ENCODE results near the gene SLC66A2. TPM values are rescaled to one million over a fixed set of nuclear protein-coding genes. Genes with fewer than 3 reads are reported as not detected.

SLC66A2 gene
- total and polyA plus RNA-seq, 2 donors (not counting 1 experiment from before 2014, with no cell fraction given), result 44.4 to 45.1 TPM

GRCh38 chr18:79942786-79943607, 8.5 kb downstream of the SLC66A2 start:
- Histone ChIP-seq H3K4me2 (replicated peaks; ENCODE audit: low read depth, low read length, poor library complexity, severe bottlenecking) (no peak overlapping the region), H3K9ac (ENCODE audit: low read length) (no peak overlapping the region), H3K9me3 (ENCODE audit: control extremely low read depth in 1 of 3, control insufficient read depth in 2 of 3, insufficient read depth in 1 of 3, low read length in 2 of 3) (peaks cover 0 to 3% (median 0%) of the 10 kb centered on the region in 3 donors), H2AFZ (ENCODE audit: insufficient read depth, low read depth, low read length, poor library complexity, severe bottlenecking) (no peak overlapping the region), H3K27me3 (replicated peaks in 1 of 4; ENCODE audit: control extremely low read depth in 1 of 4, control insufficient read depth in 3 of 4, insufficient read depth in 4 of 4, low read length in 3 of 4) (no peaks in the 10 kb centered on the region), H3K4me3 (ENCODE audit: control extremely low read depth in 1 of 5, extremely low read depth in 1 of 5, insufficient read depth in 1 of 5, low read depth in 2 of 5, low read length in 4 of 5) (no peak overlapping the region), H3K27ac (ENCODE audit: low read length in 2 of 2) (no peak overlapping the region), H3K4me1 (ENCODE audit: control insufficient read depth in 2 of 2, insufficient read depth in 2 of 2, low read length in 2 of 2) (peaks cover 10 to 24% of the 10 kb centered on the region in 2 donors), H3K79me2 (ENCODE audit: control insufficient read depth, insufficient read depth, low read length) (peaks cover 98% of the 10 kb centered on the region), H4K20me1 (ENCODE audit: control insufficient read depth, insufficient read depth, low read length, poor library complexity, severe bottlenecking) (peaks cover 82% of the 10 kb centered on the region), H3K36me3 (replicated peaks in 1 of 2; ENCODE audit: control extremely low read depth in 1 of 2, control insufficient read depth in 1 of 2, extremely low read depth in 1 of 2, insufficient read depth in 2 of 2, low read length in 1 of 2) (peaks cover 3 to 44% of the 10 kb centered on the region in 2 experiments)
- TF ChIP-seq CTCF (IDR thresholded peaks at IDR 0.05), result no peak
- TF ChIP-seq EZH2 (IDR thresholded peaks at IDR 0.05; ENCODE audit: borderline replicate concordance, insufficient read depth, low read depth, low read length, poor library complexity, severe bottlenecking), result no peak
- peak overlapping the region; percentile 26 for H3K27ac Mint-ChIP-seq
- ChIA-PET CTCF (no interaction called here), POLR2A (no interaction called here)
- H3K4me3 Mint-ChIP-seq, result no peak overlapping the region
- DNase-seq (no peak), ATAC-seq (ENCODE audit: low read depth) (no peak)
- no peaks in the 10 kb centered on the region for H3K9me3 Mint-ChIP-seq (ENCODE audit: insufficient read depth)
- H3K4me1 Mint-ChIP-seq, result peaks cover 33% of the 10 kb centered on the region
- WGBS (ENCODE audit: insufficient coverage), result 95% methylated on average over 29 of the region's 31 CpGs
- no peaks in the 10 kb centered on the region for H3K27me3 Mint-ChIP-seq
- intact Hi-C loops (cut with micrococcal nuclease), result no loop called here

GRCh38 chr18:79942211-79942610, 9.2 kb downstream of the SLC66A2 start:
- H3K36me3 ChIP-seq (replicated peaks in 1 of 2; ENCODE audit: control extremely low read depth in 1 of 2, control insufficient read depth in 1 of 2, extremely low read depth in 1 of 2, insufficient read depth in 2 of 2, low read length in 1 of 2), result peaks cover 3 to 46% of the 10 kb centered on the region in 2 experiments
- H3K4me3 ChIP-seq (ENCODE audit: control extremely low read depth in 1 of 5, extremely low read depth in 1 of 5, insufficient read depth in 1 of 5, low read depth in 2 of 5, low read length in 4 of 5), result no peak overlapping the region
- POLR2A ChIA-PET, result no interaction called here
- Mint-ChIP-seq H3K4me1 (peaks cover 26% of the 10 kb centered on the region), H3K9me3 (ENCODE audit: insufficient read depth) (no peaks in the 10 kb centered on the region), H3K4me3 (no peak overlapping the region), H3K27ac (no peak overlapping the region), H3K27me3 (no peaks in the 10 kb centered on the region)
- peaks cover 84% of the 10 kb centered on the region for H4K20me1 ChIP-seq (ENCODE audit: control insufficient read depth, insufficient read depth, low read length, poor library complexity, severe bottlenecking)
- peaks cover 100% of the 10 kb centered on the region for H3K79me2 ChIP-seq (ENCODE audit: control insufficient read depth, insufficient read depth, low read length)
- H2AFZ ChIP-seq (ENCODE audit: insufficient read depth, low read depth, low read length, poor library complexity, severe bottlenecking), result no peak overlapping the region
- no peak for ATAC-seq (ENCODE audit: low read depth)
- no peak for DNase-seq
- H3K27ac ChIP-seq (ENCODE audit: low read length in 2 of 2), result no peak overlapping the region
- peaks cover 10 to 20% of the 10 kb centered on the region in 2 donors for H3K4me1 ChIP-seq (ENCODE audit: control insufficient read depth in 2 of 2, insufficient read depth in 2 of 2, low read length in 2 of 2)
- H3K4me2 ChIP-seq (replicated peaks; ENCODE audit: low read depth, low read length, poor library complexity, severe bottlenecking), result no peak overlapping the region
- intact Hi-C loops (cut with micrococcal nuclease), result no loop called here
- CTCF ChIA-PET, result no interaction called here
- H3K9me3 ChIP-seq (ENCODE audit: control extremely low read depth in 1 of 3, control insufficient read depth in 2 of 3, insufficient read depth in 1 of 3, low read length in 2 of 3), result peaks cover 0 to 7% (median 0%) of the 10 kb centered on the region in 3 donors
- no peak overlapping the region for H3K9ac ChIP-seq (ENCODE audit: low read length)
- WGBS (ENCODE audit: insufficient coverage), result 96% methylated on average over 5 of the region's 7 CpGs
- H3K27me3 ChIP-seq (replicated peaks in 1 of 4; ENCODE audit: control extremely low read depth in 1 of 4, control insufficient read depth in 3 of 4, insufficient read depth in 4 of 4, low read length in 3 of 4), result no peaks in the 10 kb centered on the region
- TF ChIP-seq CTCF (IDR thresholded peaks at IDR 0.05), result no peak
- TF ChIP-seq EZH2 (IDR thresholded peaks at IDR 0.05; ENCODE audit: borderline replicate concordance, insufficient read depth, low read depth, low read length, poor library complexity, severe bottlenecking), result no peak

Data from B cell (primary cell).